ENCODE measurements around the gene C20orf204.
"Not testable (repeated sequence)": the region's sequence is repeated elsewhere in the genome, so short reads cannot be mapped to it uniquely, and the experiment has no call there.

C20orf204 gene

GRCh38 chr20:64035933-64036345, at the start of gene C20orf204:
Gene C20orf204 (plus strand): TSS chr20:64036182. CDS start chr20:64036324, 142 bp downstream.
- no peak for DNase-seq (ENCODE audit: low read depth)

- no peak for DNase-seq (ENCODE audit: low read depth)
Observed at GRCh38 chr20:64000906-64001305, 35.1 kb upstream of the C20orf204 start.

- no peak for DNase-seq (ENCODE audit: low read depth)
Observed at GRCh38 chr20:64001607-64002011, 34.4 kb upstream of the C20orf204 start.

GRCh38 chr20:64003960-64004725, 31.8 kb upstream of the C20orf204 start:
- DNase-seq (ENCODE audit: low read depth): no peak

- no peak for DNase-seq (ENCODE audit: low read depth)
Observed at GRCh38 chr20:64005394-64005793, 30.6 kb upstream of the C20orf204 start.

GRCh38 chr20:64006490-64006889, 29.5 kb upstream of the C20orf204 start:
- DNase-seq (ENCODE audit: low read depth): no peak

- DNase-seq (ENCODE audit: low read depth): no peak
Observed at GRCh38 chr20:64006902-64007301, 29.1 kb upstream of the C20orf204 start.

- no peak for DNase-seq (ENCODE audit: low read depth)
Observed at GRCh38 chr20:64009811-64010387, 26.1 kb upstream of the C20orf204 start.

GRCh38 chr20:64010711-64011237, 25.2 kb upstream of the C20orf204 start:
- no peak for DNase-seq (ENCODE audit: low read depth)

- no peak for DNase-seq (ENCODE audit: low read depth)
Observed at GRCh38 chr20:64011366-64011779, 24.6 kb upstream of the C20orf204 start.

GRCh38 chr20:64012385-64013154, 23.4 kb upstream of the C20orf204 start:
- not testable (repeated sequence) for DNase-seq (ENCODE audit: low read depth)

- no peak for DNase-seq (ENCODE audit: low read depth)
Observed at GRCh38 chr20:64015635-64016034, 20.3 kb upstream of the C20orf204 start.

GRCh38 chr20:64021124-64021975, 14.6 kb upstream of the C20orf204 start:
- DNase-seq (ENCODE audit: low read depth): no peak

GRCh38 chr20:64022671-64023360, 13.2 kb upstream of the C20orf204 start:
- no peak for DNase-seq (ENCODE audit: low read depth)

GRCh38 chr20:64023361-64024140, 12.4 kb upstream of the C20orf204 start:
- no peak for DNase-seq (ENCODE audit: low read depth)

- DNase-seq (ENCODE audit: low read depth): no peak
Observed at GRCh38 chr20:64024141-64024990, 11.6 kb upstream of the C20orf204 start.

- DNase-seq (ENCODE audit: low read depth): no peak
Observed at GRCh38 chr20:64025101-64025825, 10.7 kb upstream of the C20orf204 start.

- no peak for DNase-seq (ENCODE audit: low read depth)
Observed at GRCh38 chr20:64025826-64026412, 10.1 kb upstream of the C20orf204 start.
